HG03439 (cell line): Measurements from ENCODE around the gene NPPA.
"Not testable (repeated sequence)": the region's sequence is repeated elsewhere in the genome, so short reads cannot be mapped to it uniquely, and the experiment has no call there.

Source experiments
- ATAC-seq: cut with Tn5 transposase; IDR thresholded peaks from one replicate; pipeline ENCODE4 v1.9.1; 2021; ENCODE audit warnings: mild to moderate bottlenecking, moderate library complexity; ENCODE audit not compliant: unreplicated experiment

Gene NPPA

GRCh38 chr1:11822091-11822490, 25.5 kb downstream of the NPPA start:
- no peak for ATAC-seq

GRCh38 chr1:11817192-11817591, 30.4 kb downstream of the NPPA start:
- no peak for ATAC-seq

- no peak for ATAC-seq
Measured at GRCh38 chr1:11813021-11813420, 34.6 kb downstream of the NPPA start.

GRCh38 chr1:11807133-11807532, 40.5 kb downstream of the NPPA start:
- ATAC-seq: no peak

GRCh38 chr1:11806307-11806936, 41.2 kb downstream of the NPPA start:
- peak; percentile 42 for ATAC-seq

- ATAC-seq: peak; percentile 86
Measured at GRCh38 chr1:11805422-11806306, 41.9 kb downstream of the NPPA start, which contains the start of the genes CLCN6 and MTHFR. TSS of gene CLCN6 (plus strand) at chr1:11806191. CDS start at chr1:11806263, 72 bp downstream. TSS of gene MTHFR (minus strand) at chr1:11805964. CDS start at chr1:11803116, 2,848 bp downstream.

GRCh38 chr1:11804666-11805421, 42.7 kb downstream of the NPPA start:
- ATAC-seq: no peak

- not testable (repeated sequence) for ATAC-seq
Measured at GRCh38 chr1:11803924-11804665, 43.5 kb downstream of the NPPA start.

GRCh38 chr1:11802973-11803885, 44.4 kb downstream of the NPPA start:
- no peak for ATAC-seq

- no peak for ATAC-seq
Measured at GRCh38 chr1:11802616-11802972, 45.0 kb downstream of the NPPA start.

- no peak for ATAC-seq
Measured at GRCh38 chr1:11800756-11801433, 46.7 kb downstream of the NPPA start.

GRCh38 chr1:11800391-11800755, 47.2 kb downstream of the NPPA start:
- no peak for ATAC-seq

GRCh38 chr1:11799896-11800295, 47.7 kb downstream of the NPPA start:
- no peak for ATAC-seq

GRCh38 chr1:11799099-11799498, 48.5 kb downstream of the NPPA start:
- ATAC-seq: no peak

GRCh38 chr1:11797525-11798216, 49.9 kb downstream of the NPPA start:
- ATAC-seq: no peak

- ATAC-seq: no peak
Measured at GRCh38 chr1:11796036-11796828, 51.4 kb downstream of the NPPA start.
